HepG2 (cell line): ENCODE data around the gene AGPAT2. TPM values are rescaled to one million over a fixed set of nuclear protein-coding genes. Genes with fewer than 3 reads are reported as not detected.

ENCODE experiments used
- ATAC-seq: fragments of 200-7000 bp; cut with Tn5 transposase; 3 replicates; pipeline ENCODE4 v1.9.1; 2020; ENCODE audit warnings: mild to moderate bottlenecking, moderate library complexity
- BruUV-seq: library from RNA; stranded (reverse); fragments of 400-500 nt; replicated peaks from 2 replicates; lab custom pipeline; 2021; lab: Mats Ljungman, UMichigan
- CTCF ChIA-PET: fragments of 300-600 bp; formaldehyde crosslinking; extraction: SDS; loops from one replicate; lab custom pipeline; 2021; ENCODE audit warnings: low total read pairs, inconsistent platforms, low intra/inter-chr PET ratio; lab: Yijun Ruan, JAX
- POLR2A ChIA-PET: fragments of 350-600 bp; sonication (Branson Sonifier 250); formaldehyde crosslinking; loops from one replicate; lab custom pipeline; 2020; ENCODE audit warnings: antibody characterized with exemption, inconsistent platforms; lab: Yijun Ruan, JAX
- DNase-seq: peaks from one replicate; pipeline ENCODE4 v3.0.0-alpha.2; 2015; ENCODE audit warnings: low spot score
- FAIRE-seq: peaks from 3 replicates; lab custom pipeline; 2011; peaks lifted over from hg19 to GRCh38; lab: Jason Lieb, UNC
- H2AFZ ChIP-seq: one replicate; pipeline ENCODE4 v1.6.1; 2011; ENCODE audit warnings: low read length, inconsistent platforms
- H3K27ac ChIP-seq: fragments of 300-600 bp; 3 replicates; pipeline ENCODE4 v1.8.0; 2011; ENCODE audit warnings: mixed run types, mild to moderate bottlenecking, mixed read lengths, low read length, inconsistent platforms; ENCODE audit not compliant: insufficient read depth; ENCODE audit errors: extremely low read length
- H3K27me3 ChIP-seq, 2 experiments: fragments of 200-600 bp in 1 of 2; 2 replicates in 1 of 2; 3 replicates in 1 of 2; pipeline versions ENCODE4 v1.6.0 to v1.8.0; 2011; ENCODE audit warnings: low read length in 2 of 2, mild to moderate bottlenecking in 2 of 2, moderate library complexity in 2 of 2, inconsistent platforms in 1 of 2; ENCODE audit not compliant: insufficient read depth in 2 of 2, control insufficient read depth in 1 of 2
- H3K36me3 ChIP-seq, 2 experiments: fragments of 200-600 bp in 1 of 2; replicated peaks in 1 of 2; 2 replicates in 1 of 2; 3 replicates in 1 of 2; pipeline versions ENCODE4 v1.5.1 to v1.8.0; 2011; ENCODE audit warnings: low read length in 2 of 2, inconsistent platforms in 1 of 2; ENCODE audit not compliant: insufficient read depth in 2 of 2, control insufficient read depth in 1 of 2
- H3K4me1 ChIP-seq: 2 replicates; pipeline ENCODE4 v1.5.1; 2012; ENCODE audit warnings: low read length, inconsistent platforms; ENCODE audit not compliant: insufficient read depth
- H3K4me2 ChIP-seq: 2 replicates; pipeline ENCODE4 v1.6.0; 2011; ENCODE audit warnings: low read depth, low read length, inconsistent platforms
- H3K4me3 ChIP-seq, 3 experiments: fragments of 200-600 bp in 1 of 3; sonication (generic), shearing (Covaris generic) in 1 of 3; replicated peaks in 1 of 3; 2 replicates each; pipeline ENCODE4 v1.5.1; 2011 to 2016; ENCODE audit warnings: low read length in 3 of 3, inconsistent platforms in 2 of 3, low read depth in 2 of 3, mild to moderate bottlenecking in 2 of 3, control low read depth in 1 of 3, mixed read lengths in 1 of 3; ENCODE audit not compliant: insufficient read depth in 1 of 3
- H3K79me2 ChIP-seq: one replicate; pipeline ENCODE4 v1.6.1; 2011; ENCODE audit warnings: low read length, inconsistent platforms; ENCODE audit not compliant: insufficient read depth
- H3K9ac ChIP-seq: 2 replicates; pipeline ENCODE4 v1.6.0; 2011; ENCODE audit warnings: mild to moderate bottlenecking, low read depth, low read length, inconsistent platforms; ENCODE audit not compliant: insufficient read depth
- H3K9me3 ChIP-seq: 2 replicates; pipeline ENCODE4 v1.5.1; 2012; ENCODE audit warnings: mild to moderate bottlenecking, low read length
- H4K20me1 ChIP-seq: 2 replicates; pipeline ENCODE4 v1.6.0; 2011; ENCODE audit warnings: inconsistent platforms, mild to moderate bottlenecking, low read length, moderate library complexity; ENCODE audit not compliant: insufficient read depth
- DNMT3B ChIP-seq: conservative IDR thresholded peaks from 2 replicates; pipeline ENCODE4 v1.6.1; 2016; ENCODE audit warnings: missing biosample characterization, control low read depth
- HMGXB4 ChIP-seq, 2 experiments: sonication (generic) in 1 of 2; formaldehyde crosslinking in 1 of 2; IDR thresholded peaks; 2 replicates each; pipeline versions ENCODE4 v1.4.0 to v1.6.1; 2018 to 2020; ENCODE audit warnings: missing genetic modification reagents in 2 of 2, borderline replicate concordance in 1 of 2, low read depth in 1 of 2, mild to moderate bottlenecking in 1 of 2, missing biosample characterization in 1 of 2
- MLLT10 ChIP-seq: sonication (generic); formaldehyde crosslinking; IDR thresholded peaks from 2 replicates; pipeline ENCODE4 v1.4.0; 2020; ENCODE audit warnings: missing genetic modification reagents
- RAD21 ChIP-seq: fragments of 450-650 bp; formaldehyde crosslinking; IDR thresholded peaks from 2 replicates; pipeline ENCODE4 v1.5.0; 2020; ENCODE audit warnings: mild to moderate bottlenecking
- STAT6 ChIP-seq: sonication (generic); formaldehyde crosslinking; IDR thresholded peaks from 2 replicates; pipeline ENCODE4 v1.4.0; 2020; ENCODE audit warnings: missing genetic modification reagents, mild to moderate bottlenecking, borderline replicate concordance
- TBL1XR1 ChIP-seq: fragments of 150-350 bp; IDR thresholded peaks from 2 replicates; pipeline ENCODE4 v1.6.1; 2014; ENCODE audit warnings: borderline replicate concordance, low read length; ENCODE audit not compliant: partially characterized antibody
- TOE1 ChIP-seq: sonication (generic); formaldehyde crosslinking; IDR thresholded peaks from 2 replicates; pipeline ENCODE4 v1.4.0; 2020; ENCODE audit warnings: mild to moderate bottlenecking, missing genetic modification reagents
- ZNF18 ChIP-seq: sonication (generic); formaldehyde crosslinking; IDR thresholded peaks from 2 replicates; pipeline ENCODE4 v1.8.0; 2022; ENCODE audit warnings: mild to moderate bottlenecking, missing genetic modification reagents; ENCODE audit not compliant: insufficient replicate concordance
- ZNF260 ChIP-seq: sonication (generic); formaldehyde crosslinking; IDR thresholded peaks from 2 replicates; pipeline ENCODE4 v1.4.0; 2020; ENCODE audit warnings: missing genetic modification reagents, low read depth, mild to moderate bottlenecking, borderline replicate concordance
- ZNF33A ChIP-seq: sonication (generic); formaldehyde crosslinking; IDR thresholded peaks from 2 replicates; pipeline ENCODE4 v1.5.1; 2020; ENCODE audit warnings: missing genetic modification reagents, mild to moderate bottlenecking, moderate library complexity, borderline replicate concordance
- ZNF557 ChIP-seq: sonication (generic); formaldehyde crosslinking; IDR thresholded peaks from 2 replicates; pipeline ENCODE4 v1.4.0; 2020; ENCODE audit warnings: missing genetic modification reagents
- ZNF766 ChIP-seq: sonication (generic); formaldehyde crosslinking; IDR thresholded peaks from 2 replicates; pipeline ENCODE4 v1.5.0; 2020; ENCODE audit warnings: missing genetic modification reagents, borderline replicate concordance
- ZNF879 ChIP-seq: sonication (generic); formaldehyde crosslinking; IDR thresholded peaks from 2 replicates; pipeline ENCODE4 v1.8.1; 2023; ENCODE audit warnings: missing genetic modification reagents
- ZSCAN25 ChIP-seq: sonication (generic); formaldehyde crosslinking; IDR thresholded peaks from 2 replicates; pipeline ENCODE4 v1.8.0; 2022; ENCODE audit warnings: mild to moderate bottlenecking, missing genetic modification reagents
- WGBS: methylation state at CpG from one replicate; pipeline ENCODE4 v1.1.6; 2017; ENCODE audit warnings: low lambda C conversion rate; 5-methylcytosine and 5-hydroxymethylcytosine counted together
- in situ Hi-C: cut with HindIII; loops from 2 replicates; pipeline ENCODE4 v1.10.0; 2017; ENCODE audit warnings: low pct_unique_long_range_greater_than_20kb; ENCODE audit not compliant: extremely low pct_ligation_motif_present
- intact Hi-C: fragments of 100-400 bp; cut with micrococcal nuclease; formaldehyde crosslinking; loops from one replicate; pipeline ENCODE4 v1.10.0; 2022; ENCODE audit not compliant: unreplicated experiment
- polyA plus RNA-seq, 8 experiments: library from polyadenylated mRNA; depleted of rRNA in 3 of 8; stranded (reverse) in 7 of 8; unstranded in 1 of 8; fragments of >200 nt; fragmentation: Illumina TruSeq in 4 of 8; extraction: Trizol in 4 of 8; gene quantifications; 2 replicates each; pipeline versions ENCODE4 v1.2.1 to v1.2.3, GENCODE V29; 2011 to 2016; ENCODE audit warnings: low read depth in 4 of 8, missing spikeins in 1 of 8, mixed read lengths in 1 of 8; ENCODE audit not compliant: insufficient read depth in 1 of 8
- total RNA-seq, 5 experiments: library from RNA; depleted of rRNA; stranded (reverse); fragments of >200 nt; fragmentation: Illumina TruSeq; extraction: Trizol; gene quantifications; 2 replicates each; pipeline ENCODE4 v1.2.3, GENCODE V29; 2016; ENCODE audit warnings: low read depth in 1 of 5

AGPAT2 gene
- total and polyA plus RNA-seq, 2 of the 13 experiments (the other 11 are each of a cell fraction or from before 2014, with no cell fraction given), result 3.9 to 25.8 TPM

GRCh38 chr9:136629879-136630661 is 57.2 kb downstream of the AGPAT2 start:
- H3K4me1 ChIP-seq, result peaks cover 26% of the 10 kb centered on the region
- DNase-seq, result peak; percentile 39
- ATAC-seq, result peak; percentile 32
- H2AFZ ChIP-seq, result no peak overlapping the region
- H3K27ac ChIP-seq, result no peak overlapping the region
- no peak overlapping the region for H3K9ac ChIP-seq
- no peak overlapping the region for H3K4me3 ChIP-seq
- no peak overlapping the region for H3K4me2 ChIP-seq
- H3K36me3 ChIP-seq, result no peaks in the 10 kb centered on the region
- WGBS, result 3% methylated on average over 5 of the region's 19 CpGs
- no peak for FAIRE-seq
- no peaks in the 10 kb centered on the region for H3K9me3 ChIP-seq
- in situ Hi-C loops (loop anchor here (5.0 to 25.0 kb wide), 2 partner anchors 138 to 293 kb away; partner anchors contain the start of gene GPSM1), intact Hi-C loops (loop anchor here (1.0 to 5.0 kb wide), 2 partner anchors 145 to 383 kb away; partner anchors contain the start of gene QSOX2)
- peaks cover 22% of the 10 kb centered on the region; the same call in 1 of the 2 replicates for H4K20me1 ChIP-seq
- H3K79me2 ChIP-seq, result no peaks in the 10 kb centered on the region
- ChIA-PET CTCF (interaction anchor here (1.5 to 4.2 kb wide), 3 partner anchors 15 to 142 kb away, joined by 3 to 101 read pairs (median 5); no protein-coding TSS in a partner anchor), POLR2A (interaction anchor here (1.3 kb wide), 1 partner anchor 145 kb away, joined by 4 read pairs; no protein-coding TSS in a partner anchor)
- H3K27me3 ChIP-seq, result peaks cover 20 to 59% of the 10 kb centered on the region in 2 experiments; a peak in 4 of 5 replicates
- no TSS peak for BruUV-seq
- TF ChIP-seq HMGXB4 (CRISPR knock-in tag; IDR thresholded peaks at IDR 0.05; ENCODE audit: borderline replicate concordance in 1 of 2, low read depth in 1 of 2), result peak in 1 of 2 experiments; percentile 45; a peak in 1 of 4 replicates
- TF ChIP-seq ZNF766 (CRISPR knock-in tag), result no peak
- no peak for TF ChIP-seq ZNF879 (CRISPR knock-in tag)
- no peak for TF ChIP-seq ZNF260 (CRISPR knock-in tag)
- no peak for TF ChIP-seq ZNF557 (CRISPR knock-in tag)
- no peak for TF ChIP-seq TBL1XR1
- no peak for TF ChIP-seq TOE1 (CRISPR knock-in tag)
- TF ChIP-seq ZNF33A (CRISPR knock-in tag), result no peak
- TF ChIP-seq DNMT3B (CRISPR knock-in tag), result no peak
- TF ChIP-seq MLLT10 (CRISPR knock-in tag), result no peak
- TF ChIP-seq STAT6, result no peak
- TF ChIP-seq RAD21, result peak; percentile 82
- TF ChIP-seq ZSCAN25 (CRISPR knock-in tag), result peak; percentile 79
- TF ChIP-seq ZNF18 (CRISPR knock-in tag), result no peak
